HEK293 (cell line): ENCODE measurements around the gene C11orf87.

ENCODE experiments used
- CTCF ChIA-PET: fragments of 350-600 bp; formaldehyde crosslinking; extraction: SDS; loops from one replicate; lab custom pipeline; 2021; ENCODE audit warnings: antibody characterized with exemption; lab: Yijun Ruan, JAX
- POLR2A ChIA-PET: fragments of 300-600 bp; formaldehyde crosslinking; extraction: SDS; loops from one replicate; lab custom pipeline; 2020; ENCODE audit warnings: antibody characterized with exemption, inconsistent platforms; lab: Yijun Ruan, JAX
- H3K27ac ChIP-seq: fragments of 200-500 bp; sonication (Bioruptor generic); 2 replicates; pipeline ENCODE4 v1.5.1; 2014; ENCODE audit warnings: low read depth, low read length, control low read depth, inconsistent platforms; ENCODE audit errors: extremely low read depth
- H3K36me3 ChIP-seq, 2 experiments: fragments of 200-500 bp in 1 of 2; sonication (Bioruptor generic) in 1 of 2; 1 replicate in 1 of 2; 2 replicates in 1 of 2; pipeline ENCODE4 v1.5.1; 2014 to 2017; ENCODE audit warnings: inconsistent platforms in 2 of 2, low read length in 2 of 2; ENCODE audit not compliant: control insufficient read depth in 2 of 2, insufficient read depth in 1 of 2
- H3K4me1 ChIP-seq: fragments of 200-500 bp; sonication (Bioruptor generic); 2 replicates; pipeline ENCODE4 v1.5.1; 2014; ENCODE audit warnings: mild to moderate bottlenecking, low read length, inconsistent platforms; ENCODE audit not compliant: control insufficient read depth, insufficient read depth
- H3K4me3 ChIP-seq: 2 replicates; pipeline ENCODE4 v1.5.1; 2011; ENCODE audit warnings: low read depth, mild to moderate bottlenecking, control low read depth, low read length, moderate library complexity
- H3K9me3 ChIP-seq: fragments of 200-500 bp; sonication (Bioruptor generic); 2 replicates; pipeline ENCODE4 v1.5.1; 2014; ENCODE audit warnings: low read depth, low read length, inconsistent platforms; ENCODE audit not compliant: control insufficient read depth, insufficient read depth
- GLIS1 ChIP-seq: fragments of 450-650 bp; formaldehyde crosslinking; IDR thresholded peaks from 2 replicates; pipeline ENCODE4 v1.5.1; 2016; ENCODE audit warnings: missing biosample characterization, missing genetic modification characterization
- HOXA7 ChIP-seq: sonication (generic); formaldehyde crosslinking; IDR thresholded peaks from 2 replicates; pipeline ENCODE4 v1.8.1; 2022; ENCODE audit warnings: missing genetic modification reagents, borderline replicate concordance
- ZNF112 ChIP-seq: fragments of 450-650 bp; formaldehyde crosslinking; IDR thresholded peaks from 2 replicates; pipeline ENCODE4 v1.5.0; 2017; ENCODE audit warnings: missing biosample characterization, missing genetic modification characterization
- ZNF169 ChIP-seq: fragments of 450-650 bp; formaldehyde crosslinking; IDR thresholded peaks from 2 replicates; pipeline ENCODE4 v1.5.1; 2016; ENCODE audit warnings: missing biosample characterization, missing genetic modification characterization
- ZNF174 ChIP-seq: fragments of 450-650 bp; formaldehyde crosslinking; IDR thresholded peaks from 2 replicates; pipeline ENCODE4 v1.5.0; 2017; ENCODE audit warnings: missing biosample characterization, mild to moderate bottlenecking, missing genetic modification characterization
- ZNF175 ChIP-seq: fragments of 450-650 bp; formaldehyde crosslinking; IDR thresholded peaks from 2 replicates; pipeline ENCODE4 v1.5.1; 2016; ENCODE audit warnings: missing biosample characterization, missing genetic modification characterization
- ZNF19 ChIP-seq: fragments of 450-650 bp; formaldehyde crosslinking; IDR thresholded peaks from 2 replicates; pipeline ENCODE4; 2016; ENCODE audit warnings: missing biosample characterization, missing genetic modification characterization, low read depth
- ZNF223 ChIP-seq: fragments of 450-650 bp; formaldehyde crosslinking; IDR thresholded peaks from 2 replicates; pipeline ENCODE4 v1.5.1; 2016; ENCODE audit warnings: missing biosample characterization, missing genetic modification characterization
- ZNF266 ChIP-seq: fragments of 450-650 bp; formaldehyde crosslinking; IDR thresholded peaks from 2 replicates; pipeline ENCODE4 v1.5.1; 2016; ENCODE audit warnings: missing biosample characterization, missing genetic modification characterization, low read depth
- ZNF311 ChIP-seq: fragments of 450-650 bp; formaldehyde crosslinking; IDR thresholded peaks from 2 replicates; pipeline ENCODE4 v1.5.1; 2017; ENCODE audit warnings: missing biosample characterization, missing genetic modification characterization, borderline replicate concordance
- ZNF391 ChIP-seq: fragments of 450-650 bp; formaldehyde crosslinking; IDR thresholded peaks from 2 replicates; pipeline ENCODE4 v1.5.1; 2016; ENCODE audit warnings: low read depth, missing biosample characterization, missing genetic modification characterization, borderline replicate concordance
- ZNF433 ChIP-seq: fragments of 450-650 bp; formaldehyde crosslinking; IDR thresholded peaks from 2 replicates; pipeline ENCODE4 v1.5.1; 2016; ENCODE audit warnings: missing biosample characterization, missing genetic modification characterization, low read depth
- ZNF560 ChIP-seq: fragments of 450-650 bp; formaldehyde crosslinking; IDR thresholded peaks from 2 replicates; pipeline ENCODE4 v1.5.1; 2017; ENCODE audit warnings: missing biosample characterization, missing genetic modification characterization, borderline replicate concordance
- ZNF658 ChIP-seq: fragments of 450-650 bp; formaldehyde crosslinking; IDR thresholded peaks from 2 replicates; pipeline ENCODE4; 2016; ENCODE audit warnings: missing biosample characterization, missing genetic modification characterization
- ZNF670 ChIP-seq: fragments of 450-650 bp; formaldehyde crosslinking; IDR thresholded peaks from 2 replicates; pipeline ENCODE4 v1.5.1; 2016; ENCODE audit warnings: missing biosample characterization, missing genetic modification characterization, low read depth
- ZNF76 ChIP-seq: fragments of 450-650 bp; formaldehyde crosslinking; IDR thresholded peaks from 2 replicates; pipeline ENCODE4; 2016; ENCODE audit warnings: low read depth, missing biosample characterization, missing genetic modification characterization, borderline replicate concordance
- ZNF777 ChIP-seq: fragments of 450-650 bp; formaldehyde crosslinking; IDR thresholded peaks from 2 replicates; pipeline ENCODE4 v1.5.1; 2017; ENCODE audit warnings: missing biosample characterization, missing genetic modification characterization, borderline replicate concordance
- TF ChIP-seq, protein P1 (sequence below): fragments of 450-650 bp; formaldehyde crosslinking; IDR thresholded peaks from 2 replicates; pipeline ENCODE4 v1.5.1; 2017; ENCODE audit warnings: missing biosample characterization, missing genetic modification characterization
- TF ChIP-seq, protein P2 (sequence below): fragments of 450-650 bp; formaldehyde crosslinking; IDR thresholded peaks from 2 replicates; pipeline ENCODE4 v1.5.1; 2016; ENCODE audit warnings: missing biosample characterization, missing genetic modification characterization
- TF ChIP-seq, protein P3 (sequence below): fragments of 450-650 bp; formaldehyde crosslinking; IDR thresholded peaks from 2 replicates; pipeline ENCODE4 v1.5.1; 2016; ENCODE audit warnings: missing biosample characterization, missing genetic modification characterization
- TF ChIP-seq, protein P4 (sequence below): fragments of 450-650 bp; formaldehyde crosslinking; optimal IDR thresholded peaks from 2 replicates; pipeline ENCODE3; 2016; ENCODE audit warnings: missing biosample characterization, mild to moderate bottlenecking, missing genetic modification characterization
- TF ChIP-seq, protein P5 (sequence below): fragments of 450-650 bp; formaldehyde crosslinking; IDR thresholded peaks from 2 replicates; pipeline ENCODE4 v1.5.1; 2016; ENCODE audit warnings: missing biosample characterization, missing genetic modification characterization

The C11orf87 gene

DNA sequence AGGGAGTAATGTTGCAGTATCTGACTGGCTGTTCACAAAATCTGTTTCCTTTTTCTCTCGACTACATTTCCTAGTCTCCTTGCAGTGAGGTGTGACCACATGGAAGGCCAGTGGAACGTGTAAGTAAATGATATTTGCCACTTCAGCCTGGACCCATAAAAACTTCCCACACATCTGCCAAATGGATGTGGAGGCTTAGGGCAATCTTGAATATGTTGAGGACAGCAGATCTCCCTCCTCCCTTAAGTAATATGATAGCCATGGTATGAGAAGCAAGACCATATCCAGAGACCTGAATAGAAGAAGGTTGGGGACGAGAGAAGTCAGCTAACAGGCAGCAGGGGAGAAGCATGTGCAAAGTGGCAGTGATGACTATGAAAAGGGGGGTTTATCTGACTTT is 33.0 kb upstream of the C11orf87 start:
- Histone ChIP-seq H3K36me3 (no peaks in the 10 kb centered on the region), H3K27ac (no peak overlapping the region), H3K4me3 (no peak overlapping the region), H3K9me3 (no peaks in the 10 kb centered on the region), H3K4me1 (no peaks in the 10 kb centered on the region)
- ChIA-PET CTCF (no interaction called here), POLR2A (no interaction called here)
- TF ChIP-seq ZNF777 (tag by site-specific recombination) (no peak), GLIS1 (tag by site-specific recombination) (0 out of 2 replicates have a peak, but pooled peaks have one; percentile 14)

DNA sequence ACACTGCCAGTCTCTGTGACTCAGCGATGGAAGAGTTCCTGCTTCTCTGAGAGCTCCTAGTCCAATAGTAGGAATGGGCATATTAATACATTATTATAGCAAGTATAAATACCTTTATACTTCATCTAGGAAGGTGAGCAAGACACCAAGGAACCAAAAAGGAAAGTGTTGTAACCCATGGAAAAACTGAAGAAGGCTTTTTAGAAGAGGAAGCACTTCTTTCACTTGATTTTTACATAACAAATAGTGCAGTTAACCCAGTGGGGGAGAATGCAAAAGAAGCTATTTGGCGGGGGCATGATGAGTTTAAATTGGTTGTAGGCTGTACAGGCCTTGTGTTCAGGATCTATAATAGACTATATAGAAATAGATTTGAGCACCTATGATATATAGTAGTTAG is 31.2 kb upstream of the C11orf87 start:
- POLR2A ChIA-PET = no interaction called here
- CTCF ChIA-PET = no interaction called here
- no peaks in the 10 kb centered on the region for H3K36me3 ChIP-seq
- H3K4me1 ChIP-seq = no peaks in the 10 kb centered on the region
- H3K4me3 ChIP-seq = no peak overlapping the region
- no peaks in the 10 kb centered on the region for H3K9me3 ChIP-seq
- no peak overlapping the region for H3K27ac ChIP-seq
- no peak for TF ChIP-seq ZNF223 (tag by site-specific recombination)
- TF ChIP-seq, protein P1, sequence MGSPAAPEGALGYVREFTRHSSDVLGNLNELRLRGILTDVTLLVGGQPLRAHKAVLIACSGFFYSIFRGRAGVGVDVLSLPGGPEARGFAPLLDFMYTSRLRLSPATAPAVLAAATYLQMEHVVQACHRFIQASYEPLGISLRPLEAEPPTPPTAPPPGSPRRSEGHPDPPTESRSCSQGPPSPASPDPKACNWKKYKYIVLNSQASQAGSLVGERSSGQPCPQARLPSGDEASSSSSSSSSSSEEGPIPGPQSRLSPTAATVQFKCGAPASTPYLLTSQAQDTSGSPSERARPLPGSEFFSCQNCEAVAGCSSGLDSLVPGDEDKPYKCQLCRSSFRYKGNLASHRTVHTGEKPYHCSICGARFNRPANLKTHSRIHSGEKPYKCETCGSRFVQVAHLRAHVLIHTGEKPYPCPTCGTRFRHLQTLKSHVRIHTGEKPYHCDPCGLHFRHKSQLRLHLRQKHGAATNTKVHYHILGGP (tag by site-specific recombination) = no peak
- TF ChIP-seq ZNF311 (tag by site-specific recombination) = no peak
- no peak for TF ChIP-seq ZNF658 (tag by site-specific recombination)
- TF ChIP-seq, protein P2, sequence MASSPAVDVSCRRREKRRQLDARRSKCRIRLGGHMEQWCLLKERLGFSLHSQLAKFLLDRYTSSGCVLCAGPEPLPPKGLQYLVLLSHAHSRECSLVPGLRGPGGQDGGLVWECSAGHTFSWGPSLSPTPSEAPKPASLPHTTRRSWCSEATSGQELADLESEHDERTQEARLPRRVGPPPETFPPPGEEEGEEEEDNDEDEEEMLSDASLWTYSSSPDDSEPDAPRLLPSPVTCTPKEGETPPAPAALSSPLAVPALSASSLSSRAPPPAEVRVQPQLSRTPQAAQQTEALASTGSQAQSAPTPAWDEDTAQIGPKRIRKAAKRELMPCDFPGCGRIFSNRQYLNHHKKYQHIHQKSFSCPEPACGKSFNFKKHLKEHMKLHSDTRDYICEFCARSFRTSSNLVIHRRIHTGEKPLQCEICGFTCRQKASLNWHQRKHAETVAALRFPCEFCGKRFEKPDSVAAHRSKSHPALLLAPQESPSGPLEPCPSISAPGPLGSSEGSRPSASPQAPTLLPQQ (tag by site-specific recombination) = no peak
- no peak for TF ChIP-seq ZNF174 (tag by site-specific recombination)
- no peak for TF ChIP-seq ZNF670 (tag by site-specific recombination)
- TF ChIP-seq, all 188 proteins: peak for 0

DNA sequence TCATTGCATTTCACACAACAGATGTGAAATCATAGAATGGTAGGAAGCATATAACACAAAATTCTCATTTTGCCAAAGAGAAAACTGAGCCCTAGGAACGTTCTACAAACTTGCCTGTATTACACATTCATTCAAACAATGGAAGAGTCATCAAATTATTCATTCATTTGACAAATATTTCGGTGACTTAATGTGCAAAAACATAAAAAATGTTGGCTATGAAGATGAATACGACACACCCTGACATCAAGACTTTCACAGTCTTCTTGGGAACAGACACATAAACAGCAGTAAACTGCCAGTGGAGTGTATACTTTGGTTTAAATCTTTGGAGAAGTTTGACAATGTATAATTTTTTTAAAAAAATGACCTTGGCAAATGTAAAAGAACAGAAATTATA is 20.4 kb upstream of the C11orf87 start:
- TF ChIP-seq, protein P3, sequence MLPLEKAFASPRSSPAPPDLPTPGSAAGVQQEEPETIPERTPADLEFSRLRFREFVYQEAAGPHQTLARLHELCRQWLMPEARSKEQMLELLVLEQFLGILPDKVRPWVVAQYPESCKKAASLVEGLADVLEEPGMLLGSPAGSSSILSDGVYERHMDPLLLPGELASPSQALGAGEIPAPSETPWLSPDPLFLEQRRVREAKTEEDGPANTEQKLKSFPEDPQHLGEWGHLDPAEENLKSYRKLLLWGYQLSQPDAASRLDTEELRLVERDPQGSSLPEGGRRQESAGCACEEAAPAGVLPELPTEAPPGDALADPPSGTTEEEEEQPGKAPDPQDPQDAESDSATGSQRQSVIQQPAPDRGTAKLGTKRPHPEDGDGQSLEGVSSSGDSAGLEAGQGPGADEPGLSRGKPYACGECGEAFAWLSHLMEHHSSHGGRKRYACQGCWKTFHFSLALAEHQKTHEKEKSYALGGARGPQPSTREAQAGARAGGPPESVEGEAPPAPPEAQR = no peak
- TF ChIP-seq ZNF169 (tag by site-specific recombination) (no peak), ZNF658 (tag by site-specific recombination) (no peak), ZNF433 (tag by site-specific recombination) (no peak), ZNF112 (tag by site-specific recombination) (no peak)
- ChIA-PET POLR2A (no interaction called here), CTCF (no interaction called here)
- no peaks in the 10 kb centered on the region for H3K9me3 ChIP-seq
- no peak overlapping the region for H3K27ac ChIP-seq
- no peak overlapping the region for H3K4me3 ChIP-seq
- H3K4me1 ChIP-seq = no peaks in the 10 kb centered on the region
- no peaks in the 10 kb centered on the region for H3K36me3 ChIP-seq

DNA sequence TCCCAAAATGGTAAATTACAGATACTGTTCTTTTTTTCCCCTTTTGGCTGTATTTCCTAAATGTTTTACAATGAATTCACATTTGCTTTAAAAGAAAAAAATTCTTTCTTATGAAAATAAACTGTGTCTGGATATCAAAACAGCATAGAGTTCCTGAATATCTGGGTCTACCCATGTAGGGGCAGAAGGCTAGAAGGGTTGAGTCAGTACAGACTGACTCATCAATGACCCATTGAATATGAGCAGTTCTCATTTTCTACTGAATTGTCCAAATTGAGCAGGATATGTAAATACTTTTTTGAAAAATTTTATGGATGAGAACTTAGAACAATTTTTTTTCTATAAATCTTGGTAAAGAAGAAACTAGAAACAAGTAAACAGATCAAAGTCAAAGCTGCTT is 16.3 kb upstream of the C11orf87 start:
- H3K4me3 ChIP-seq = no peak overlapping the region
- H3K36me3 ChIP-seq = no peaks in the 10 kb centered on the region
- POLR2A ChIA-PET = no interaction called here
- H3K9me3 ChIP-seq = no peaks in the 10 kb centered on the region
- no peaks in the 10 kb centered on the region for H3K4me1 ChIP-seq
- no peak overlapping the region for H3K27ac ChIP-seq
- CTCF ChIA-PET = no interaction called here
- TF ChIP-seq ZNF175 = no peak
- TF ChIP-seq ZNF670 (tag by site-specific recombination) = no peak
- no peak for TF ChIP-seq ZNF391
- no peak for TF ChIP-seq ZNF266 (tag by site-specific recombination)
- TF ChIP-seq ZNF19 (tag by site-specific recombination) = no peak
- no peak for TF ChIP-seq ZNF76
- TF ChIP-seq, protein P4, sequence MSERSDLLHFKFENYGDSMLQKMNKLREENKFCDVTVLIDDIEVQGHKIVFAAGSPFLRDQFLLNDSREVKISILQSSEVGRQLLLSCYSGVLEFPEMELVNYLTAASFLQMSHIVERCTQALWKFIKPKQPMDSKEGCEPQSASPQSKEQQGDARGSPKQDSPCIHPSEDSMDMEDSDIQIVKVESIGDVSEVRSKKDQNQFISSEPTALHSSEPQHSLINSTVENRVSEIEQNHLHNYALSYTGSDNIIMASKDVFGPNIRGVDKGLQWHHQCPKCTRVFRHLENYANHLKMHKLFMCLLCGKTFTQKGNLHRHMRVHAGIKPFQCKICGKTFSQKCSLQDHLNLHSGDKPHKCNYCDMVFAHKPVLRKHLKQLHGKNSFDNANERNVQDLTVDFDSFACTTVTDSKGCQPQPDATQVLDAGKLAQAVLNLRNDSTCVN (tag by site-specific recombination) = no peak
- TF ChIP-seq, protein P5, sequence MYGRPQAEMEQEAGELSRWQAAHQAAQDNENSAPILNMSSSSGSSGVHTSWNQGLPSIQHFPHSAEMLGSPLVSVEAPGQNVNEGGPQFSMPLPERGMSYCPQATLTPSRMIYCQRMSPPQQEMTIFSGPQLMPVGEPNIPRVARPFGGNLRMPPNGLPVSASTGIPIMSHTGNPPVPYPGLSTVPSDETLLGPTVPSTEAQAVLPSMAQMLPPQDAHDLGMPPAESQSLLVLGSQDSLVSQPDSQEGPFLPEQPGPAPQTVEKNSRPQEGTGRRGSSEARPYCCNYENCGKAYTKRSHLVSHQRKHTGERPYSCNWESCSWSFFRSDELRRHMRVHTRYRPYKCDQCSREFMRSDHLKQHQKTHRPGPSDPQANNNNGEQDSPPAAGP (tag by site-specific recombination) = no peak
- no peak for TF ChIP-seq HOXA7 (CRISPR knock-in tag)
- TF ChIP-seq ZNF560 (tag by site-specific recombination) = no peak
